ENCODE data around the gene NRG2.

Gene NRG2

DNA sequence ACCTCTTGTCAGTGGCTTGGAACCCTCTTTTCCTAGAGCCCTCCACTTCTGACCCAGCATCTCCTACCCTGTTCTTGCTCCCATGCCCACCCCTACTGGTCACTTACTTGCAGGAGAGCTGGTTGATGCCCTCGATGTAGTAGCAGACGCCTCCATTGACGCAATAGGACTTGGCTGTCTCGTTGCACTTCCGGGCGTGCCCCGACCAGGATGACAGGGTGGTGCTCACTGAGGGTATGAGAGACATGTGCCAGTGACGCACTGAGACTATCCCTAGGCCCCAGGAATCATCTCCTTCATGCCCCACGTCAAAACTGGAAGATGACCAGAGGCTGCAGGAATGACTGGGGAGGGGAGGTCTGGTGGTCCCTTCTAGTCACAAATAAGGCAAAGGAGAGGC is 171.5 kb downstream of the NRG2 start:
- no peak for DNase-seq (ENCODE audit: low read depth in 2 of 2)
- no peak overlapping the region for H3K4me3 ChIP-seq (replicated peaks in 1 of 2; ENCODE audit: low read depth in 2 of 2, low read length in 2 of 2)
- TF ChIP-seq, protein P1, sequence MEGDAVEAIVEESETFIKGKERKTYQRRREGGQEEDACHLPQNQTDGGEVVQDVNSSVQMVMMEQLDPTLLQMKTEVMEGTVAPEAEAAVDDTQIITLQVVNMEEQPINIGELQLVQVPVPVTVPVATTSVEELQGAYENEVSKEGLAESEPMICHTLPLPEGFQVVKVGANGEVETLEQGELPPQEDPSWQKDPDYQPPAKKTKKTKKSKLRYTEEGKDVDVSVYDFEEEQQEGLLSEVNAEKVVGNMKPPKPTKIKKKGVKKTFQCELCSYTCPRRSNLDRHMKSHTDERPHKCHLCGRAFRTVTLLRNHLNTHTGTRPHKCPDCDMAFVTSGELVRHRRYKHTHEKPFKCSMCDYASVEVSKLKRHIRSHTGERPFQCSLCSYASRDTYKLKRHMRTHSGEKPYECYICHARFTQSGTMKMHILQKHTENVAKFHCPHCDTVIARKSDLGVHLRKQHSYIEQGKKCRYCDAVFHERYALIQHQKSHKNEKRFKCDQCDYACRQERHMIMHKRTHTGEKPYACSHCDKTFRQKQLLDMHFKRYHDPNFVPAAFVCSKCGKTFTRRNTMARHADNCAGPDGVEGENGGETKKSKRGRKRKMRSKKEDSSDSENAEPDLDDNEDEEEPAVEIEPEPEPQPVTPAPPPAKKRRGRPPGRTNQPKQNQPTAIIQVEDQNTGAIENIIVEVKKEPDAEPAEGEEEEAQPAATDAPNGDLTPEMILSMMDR (IDR thresholded peaks at IDR 0.05; ENCODE audit: low read depth, low read length), result no peak

DNA sequence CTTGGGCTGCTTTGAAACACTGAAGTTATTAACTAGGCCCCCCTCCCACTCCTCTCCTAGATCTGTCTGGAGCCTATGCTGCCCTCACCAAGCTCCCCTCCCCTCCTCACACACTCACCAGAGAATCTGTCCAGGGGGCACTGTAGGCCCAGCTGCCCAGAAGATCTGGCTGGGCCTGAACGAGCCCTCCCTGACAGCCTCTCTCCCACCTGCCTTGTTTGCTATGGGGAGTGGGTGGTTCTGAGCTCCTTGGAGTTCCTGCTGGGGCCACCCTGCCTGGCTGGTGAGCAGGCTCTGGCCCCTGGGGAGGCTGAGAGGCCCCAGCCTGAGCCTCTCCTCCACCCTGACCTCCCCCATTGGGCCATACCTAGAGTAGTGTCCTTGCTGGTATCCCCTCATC is 172.4 kb downstream of the NRG2 start:
- TF ChIP-seq, protein P1 (IDR thresholded peaks at IDR 0.05; ENCODE audit: low read depth, low read length), result no peak
- no peak for DNase-seq (ENCODE audit: low read depth in 2 of 2)
- H3K4me3 ChIP-seq (replicated peaks in 1 of 2; ENCODE audit: low read depth in 2 of 2, low read length in 2 of 2), result no peak overlapping the region

DNA sequence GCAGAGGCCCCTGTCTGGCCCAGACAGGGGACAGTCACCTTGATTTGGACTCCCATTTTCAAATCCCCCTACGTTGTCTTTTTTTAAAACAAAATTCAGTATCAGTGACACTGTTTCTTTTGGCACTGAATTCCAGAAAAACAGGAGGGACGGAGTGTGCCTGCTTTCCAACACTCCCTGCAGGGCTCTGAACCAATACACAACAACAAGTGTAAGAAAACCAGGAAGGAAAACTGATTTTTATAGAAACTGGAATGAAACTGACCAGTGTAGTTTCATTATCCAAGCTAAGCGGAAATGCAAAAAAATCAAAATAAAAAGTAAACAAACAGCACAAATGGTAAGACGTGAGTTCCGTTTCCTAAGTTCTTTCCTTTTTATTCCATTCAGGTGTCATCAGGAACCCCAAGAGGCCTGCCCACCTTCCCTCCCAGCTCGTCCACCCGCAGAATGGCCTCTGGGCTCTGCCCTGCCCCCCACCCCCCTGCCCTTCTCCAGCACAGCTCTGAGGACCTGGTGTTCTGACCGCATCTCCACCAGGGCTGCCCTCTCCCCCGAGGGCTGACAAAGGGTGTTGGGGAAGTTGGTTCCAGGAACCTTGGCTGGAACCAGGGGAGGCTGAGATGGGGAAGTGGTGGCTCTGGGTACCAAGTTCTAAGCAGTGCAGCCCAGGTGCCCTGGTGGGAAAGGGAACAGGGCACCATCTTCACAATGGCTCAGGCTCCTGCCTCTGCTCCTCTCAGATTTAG is 173.9 kb downstream of the NRG2 start:
- TF ChIP-seq, protein P1 (IDR thresholded peaks at IDR 0.05; ENCODE audit: low read depth, low read length), result no peak
- no peak for DNase-seq (ENCODE audit: low read depth in 2 of 2)
- H3K4me3 ChIP-seq (replicated peaks in 1 of 2; ENCODE audit: low read depth in 2 of 2, low read length in 2 of 2), result no peak overlapping the region

DNA sequence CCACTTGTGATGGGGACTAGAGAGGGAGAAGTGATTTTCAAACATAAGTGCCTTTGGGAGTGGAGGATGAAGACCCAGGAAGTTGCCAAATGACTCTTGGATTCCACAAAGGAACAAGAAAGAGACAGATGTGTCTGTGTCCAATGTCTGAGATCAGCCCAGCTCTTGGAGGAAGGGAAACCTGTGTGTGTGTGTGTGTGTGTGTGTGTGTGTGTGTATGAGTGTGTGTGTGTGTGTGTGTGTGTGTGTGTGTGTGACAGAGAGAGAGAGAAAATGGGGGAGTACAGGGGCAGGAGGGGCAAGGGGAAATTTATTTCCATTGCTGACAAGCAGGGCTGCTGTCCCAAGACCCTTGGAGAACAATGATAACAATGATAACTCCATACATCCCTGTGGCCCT is 175.5 kb downstream of the NRG2 start:
- no peak overlapping the region for H3K4me3 ChIP-seq (replicated peaks in 1 of 2; ENCODE audit: low read depth in 2 of 2, low read length in 2 of 2)
- DNase-seq (ENCODE audit: low read depth in 2 of 2), result no peak
- TF ChIP-seq, protein P1 (IDR thresholded peaks at IDR 0.05; ENCODE audit: low read depth, low read length), result no peak

DNA sequence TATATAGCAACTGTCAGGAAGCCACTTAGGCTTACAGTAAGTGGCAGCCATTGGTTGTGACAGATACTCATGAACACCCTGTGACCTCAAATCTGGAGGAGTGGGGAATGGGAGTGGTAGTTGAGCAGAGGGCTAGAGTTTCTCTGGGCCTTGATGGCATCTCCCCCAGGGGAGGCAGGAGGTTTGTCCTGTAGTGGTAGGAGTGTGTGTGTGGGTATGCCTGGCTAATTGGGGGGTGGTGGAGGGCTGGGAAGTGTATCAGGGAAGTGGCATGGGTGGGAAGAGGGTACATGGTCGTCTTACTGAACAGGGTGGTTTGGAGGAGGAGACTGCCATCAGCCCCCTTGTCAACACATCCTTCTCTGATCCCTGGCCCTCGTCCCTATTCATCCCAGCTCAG is 176.0 kb downstream of the NRG2 start:
- TF ChIP-seq, protein P1 (IDR thresholded peaks at IDR 0.05; ENCODE audit: low read depth, low read length), result no peak
- DNase-seq (ENCODE audit: low read depth in 2 of 2), result no peak

DNA sequence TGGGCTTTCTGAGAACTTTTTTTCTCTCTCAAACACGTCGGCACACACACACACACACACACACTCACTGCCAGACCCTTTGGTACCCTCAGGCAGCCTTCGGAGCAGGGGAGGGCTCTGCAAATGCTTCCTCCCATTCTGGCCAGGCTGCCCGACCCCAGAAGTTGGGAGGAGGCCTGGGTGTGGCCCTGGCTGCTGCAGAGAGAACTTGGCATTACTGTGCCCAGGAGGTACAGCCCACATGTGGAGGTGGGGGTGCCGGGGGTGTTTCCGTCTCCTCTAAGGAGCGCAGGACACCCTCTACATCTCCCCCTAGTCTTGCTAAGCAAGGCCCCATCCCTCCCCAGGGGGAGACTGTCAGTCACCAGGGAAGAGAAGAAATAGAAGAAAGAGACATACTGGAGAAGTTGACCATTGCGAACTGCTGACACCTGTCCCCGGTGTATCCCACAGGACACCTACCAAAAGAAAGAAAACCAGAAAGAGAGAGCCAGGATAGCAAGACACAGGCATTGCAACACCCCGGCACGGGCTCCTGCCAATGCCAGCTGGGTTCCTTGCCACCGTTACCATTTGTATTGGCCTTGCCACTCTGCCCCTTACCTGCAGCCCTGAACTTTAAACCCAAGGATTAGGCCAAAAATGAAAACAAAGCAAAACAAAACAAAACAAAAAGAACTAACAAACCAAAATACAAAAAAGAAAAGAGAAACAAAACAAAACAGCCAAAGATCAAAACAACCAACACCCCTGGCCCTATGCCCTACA is 178.2 kb downstream of the NRG2 start:
- no peak overlapping the region for H3K4me3 ChIP-seq (replicated peaks in 1 of 2; ENCODE audit: low read depth in 2 of 2, low read length in 2 of 2)
- no peak for DNase-seq (ENCODE audit: low read depth in 2 of 2)
- TF ChIP-seq, protein P1 (IDR thresholded peaks at IDR 0.05; ENCODE audit: low read depth, low read length), result no peak

More for the DNA sequence above, 176.0 kb downstream of the NRG2 start:
- H3K4me3 ChIP-seq (replicated peaks in 1 of 2; ENCODE audit: low read depth in 2 of 2, low read length in 2 of 2), result no peak overlapping the region
